ENCODE data around the gene CLCN6. TPM values are rescaled to one million over a fixed set of nuclear protein-coding genes. Genes with fewer than 3 reads are reported as not detected.

CLCN6 gene
- total and polyA plus RNA-seq, 2 donors (not counting 1 experiment from before 2014, with no cell fraction given): 35.0 to 99.8 TPM

- H3K4me2 ChIP-seq (replicated peaks; ENCODE audit: low read depth, low read length, poor library complexity, severe bottlenecking): no peak overlapping the region
- no peaks in the 10 kb centered on the region for H3K79me2 ChIP-seq (ENCODE audit: control insufficient read depth, insufficient read depth, low read length)
- DNase-seq (no peak), ATAC-seq (ENCODE audit: low read depth) (no peak)
- CTCF ChIA-PET: interaction anchor here (1.0 to 5.0 kb wide), 7 partner anchors 9 to 802 kb away, joined by 3 to 36 read pairs (median 4); partner anchors contain the start of genes CLCN6, MTHFR and NPPA
- H3K9me3 ChIP-seq (ENCODE audit: control extremely low read depth in 1 of 3, control insufficient read depth in 2 of 3, insufficient read depth in 1 of 3, low read length in 2 of 3): no peaks in the 10 kb centered on the region
- H3K4me1 Mint-ChIP-seq: peaks cover 27% of the 10 kb centered on the region
- 97% methylated on average over 17 of the region's 20 CpGs for WGBS (ENCODE audit: insufficient coverage)
- intact Hi-C loops (cut with micrococcal nuclease): no loop called here
- no peak overlapping the region for H3K4me3 ChIP-seq (ENCODE audit: control extremely low read depth in 1 of 5, extremely low read depth in 1 of 5, insufficient read depth in 1 of 5, low read depth in 2 of 5, low read length in 4 of 5)
- H3K4me3 Mint-ChIP-seq: no peak overlapping the region
- H4K20me1 ChIP-seq (ENCODE audit: control insufficient read depth, insufficient read depth, low read length, poor library complexity, severe bottlenecking): peaks cover 27% of the 10 kb centered on the region
- no peak overlapping the region for H3K27ac ChIP-seq (ENCODE audit: low read length in 2 of 2)
- H3K27me3 ChIP-seq (replicated peaks in 1 of 4; ENCODE audit: control extremely low read depth in 1 of 4, control insufficient read depth in 3 of 4, insufficient read depth in 4 of 4, low read length in 3 of 4): no peaks in the 10 kb centered on the region
- TF ChIP-seq, protein P1, sequence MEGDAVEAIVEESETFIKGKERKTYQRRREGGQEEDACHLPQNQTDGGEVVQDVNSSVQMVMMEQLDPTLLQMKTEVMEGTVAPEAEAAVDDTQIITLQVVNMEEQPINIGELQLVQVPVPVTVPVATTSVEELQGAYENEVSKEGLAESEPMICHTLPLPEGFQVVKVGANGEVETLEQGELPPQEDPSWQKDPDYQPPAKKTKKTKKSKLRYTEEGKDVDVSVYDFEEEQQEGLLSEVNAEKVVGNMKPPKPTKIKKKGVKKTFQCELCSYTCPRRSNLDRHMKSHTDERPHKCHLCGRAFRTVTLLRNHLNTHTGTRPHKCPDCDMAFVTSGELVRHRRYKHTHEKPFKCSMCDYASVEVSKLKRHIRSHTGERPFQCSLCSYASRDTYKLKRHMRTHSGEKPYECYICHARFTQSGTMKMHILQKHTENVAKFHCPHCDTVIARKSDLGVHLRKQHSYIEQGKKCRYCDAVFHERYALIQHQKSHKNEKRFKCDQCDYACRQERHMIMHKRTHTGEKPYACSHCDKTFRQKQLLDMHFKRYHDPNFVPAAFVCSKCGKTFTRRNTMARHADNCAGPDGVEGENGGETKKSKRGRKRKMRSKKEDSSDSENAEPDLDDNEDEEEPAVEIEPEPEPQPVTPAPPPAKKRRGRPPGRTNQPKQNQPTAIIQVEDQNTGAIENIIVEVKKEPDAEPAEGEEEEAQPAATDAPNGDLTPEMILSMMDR (IDR thresholded peaks at IDR 0.05): no peak
- TF ChIP-seq EZH2 (IDR thresholded peaks at IDR 0.05; ENCODE audit: borderline replicate concordance, insufficient read depth, low read depth, low read length, poor library complexity, severe bottlenecking): no peak
- POLR2A ChIA-PET: no interaction called here
- H3K4me1 ChIP-seq (ENCODE audit: control insufficient read depth in 2 of 2, insufficient read depth in 2 of 2, low read length in 2 of 2): peaks cover 14 to 22% of the 10 kb centered on the region in 2 donors
- H2AFZ ChIP-seq (ENCODE audit: insufficient read depth, low read depth, low read length, poor library complexity, severe bottlenecking): no peak overlapping the region
- H3K27me3 Mint-ChIP-seq: no peaks in the 10 kb centered on the region
- no peak overlapping the region for H3K27ac Mint-ChIP-seq
- peaks cover 0 to 81% of the 10 kb centered on the region in 2 experiments for H3K36me3 ChIP-seq (replicated peaks in 1 of 2; ENCODE audit: control extremely low read depth in 1 of 2, control insufficient read depth in 1 of 2, extremely low read depth in 1 of 2, insufficient read depth in 2 of 2, low read length in 1 of 2)
- no peak overlapping the region for H3K9ac ChIP-seq (ENCODE audit: low read length)
- no peaks in the 10 kb centered on the region for H3K9me3 Mint-ChIP-seq (ENCODE audit: insufficient read depth)
Measured at GRCh38 chr1:11839727-11840705, 34.0 kb downstream of the CLCN6 start.

All from B cell (primary cell).